Thyroid gland (tissue), 4 donors: ENCODE data around the gene SLC25A30.

Source experiments
- CTCF ChIP-seq, 6 experiments: fragments of 200-600 bp in 3 of 6; fragments of 450-650 bp in 3 of 6; sonication (generic) in 3 of 6; IDR thresholded peaks; one replicate each; pipeline ENCODE4 v1.5.1; 2016 to 2019; ENCODE audit warnings: antibody characterized with exemption in 6 of 6, mild to moderate bottlenecking in 2 of 6, inconsistent platforms in 1 of 6, moderate library complexity in 1 of 6
- POLR2A ChIP-seq, 2 donors: fragments of 450-650 bp; IDR thresholded peaks; one replicate each; pipeline ENCODE4 v1.6.1; 2017; ENCODE audit warnings: antibody characterized with exemption in 2 of 2, mild to moderate bottlenecking in 2 of 2, moderate library complexity in 1 of 2

- TF ChIP-seq CTCF (IDR thresholded peaks at IDR 0.05), result no peak
- no peak for TF ChIP-seq POLR2A (IDR thresholded peaks at IDR 0.05)
Measured at GRCh38 chr13:45422731-45423292, 4.6 kb upstream of the SLC25A30 start.
